Stimulated activated CD4-positive, alpha-beta T cell treated with anti-CD3 and anti-CD28 coated beads, Interleukin-15, amount 100 ng/mL, for 24 hours (primary cell): ENCODE results near the gene DTYMK.
"Not testable (repeated sequence)": the region's sequence is repeated elsewhere in the genome, so short reads cannot be mapped to it uniquely, and the experiment has no call there.

Experiments used
- DNase-seq: peaks from one replicate; pipeline ENCODE4 v3.0.0-alpha.2; 2020

DTYMK gene

DNA sequence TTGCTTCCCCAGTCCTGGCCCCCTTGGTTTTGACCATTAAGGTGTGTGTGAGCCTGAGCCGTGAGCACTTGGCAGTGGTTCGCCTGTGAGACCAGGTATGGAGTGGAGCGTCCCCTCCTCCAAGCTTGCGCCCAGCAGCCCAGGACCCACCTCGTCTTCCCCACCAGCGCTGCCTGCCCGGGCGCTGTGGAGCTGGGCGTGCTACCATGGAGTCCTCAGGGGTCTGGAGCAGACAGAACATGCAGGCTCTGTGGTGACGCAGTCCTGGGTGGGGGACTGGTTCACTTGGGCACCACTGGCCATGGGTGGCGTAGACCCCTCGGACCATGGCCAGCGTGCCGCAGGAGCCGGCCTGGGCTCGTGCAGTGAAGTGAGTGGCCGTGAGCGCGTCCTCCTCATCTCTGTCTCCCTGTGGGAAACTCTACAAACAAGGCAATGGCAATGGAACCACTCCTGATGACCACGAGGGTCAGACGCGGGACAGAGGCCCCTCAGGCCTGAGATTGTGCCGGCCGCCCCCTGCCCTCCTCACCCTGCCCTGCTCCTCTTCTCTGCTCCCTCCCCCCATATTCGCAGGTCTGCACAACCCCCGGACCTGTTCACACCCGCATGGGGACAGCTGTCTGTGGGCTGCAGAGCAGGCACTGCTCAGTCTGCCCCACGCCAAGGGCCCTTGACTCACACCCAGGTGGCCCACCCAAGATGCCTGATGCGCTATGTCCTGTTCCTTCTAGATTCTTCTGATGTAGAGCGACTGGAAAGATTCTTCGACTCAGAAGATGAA is 15.0 kb downstream of the DTYMK start:
- no peak for DNase-seq

DNA sequence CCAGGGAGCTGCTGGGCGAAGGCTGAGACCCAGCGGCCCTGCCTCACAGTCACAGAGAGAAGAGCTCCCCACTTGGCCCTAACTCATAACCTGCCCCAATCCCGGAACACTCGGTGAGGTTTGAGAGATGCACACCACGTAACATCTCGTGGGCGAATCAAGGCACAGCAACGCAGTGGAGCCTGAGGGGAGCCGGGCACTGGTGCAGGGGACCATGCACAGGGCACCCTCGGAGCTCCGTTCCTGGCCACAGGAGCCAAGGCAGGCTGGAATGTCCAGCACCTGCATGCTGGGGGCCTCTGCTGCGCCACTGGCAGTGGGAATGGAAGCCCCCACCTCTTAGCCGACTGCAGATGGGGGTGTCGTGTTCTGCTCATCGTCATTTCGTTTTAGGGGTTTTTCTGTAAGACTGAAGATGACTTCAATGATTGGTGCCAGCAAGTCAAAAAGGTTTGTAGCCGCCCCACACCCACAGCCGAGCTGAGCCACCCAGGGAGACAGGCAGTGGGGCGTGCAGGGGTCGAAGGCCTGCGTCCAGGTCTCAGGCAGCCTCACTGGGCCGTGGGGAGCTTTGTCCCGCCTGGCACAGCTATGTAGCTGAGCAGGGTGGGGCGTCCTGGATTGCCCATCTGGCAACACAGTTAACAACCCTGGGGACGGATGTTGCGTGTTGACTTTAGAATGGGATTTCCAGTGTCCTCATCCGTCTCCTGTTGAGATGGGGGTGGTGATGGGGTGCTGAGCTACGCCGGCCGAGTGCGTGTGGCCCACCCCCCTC is 16.1 kb downstream of the DTYMK start:
- DNase-seq: no peak

DNA sequence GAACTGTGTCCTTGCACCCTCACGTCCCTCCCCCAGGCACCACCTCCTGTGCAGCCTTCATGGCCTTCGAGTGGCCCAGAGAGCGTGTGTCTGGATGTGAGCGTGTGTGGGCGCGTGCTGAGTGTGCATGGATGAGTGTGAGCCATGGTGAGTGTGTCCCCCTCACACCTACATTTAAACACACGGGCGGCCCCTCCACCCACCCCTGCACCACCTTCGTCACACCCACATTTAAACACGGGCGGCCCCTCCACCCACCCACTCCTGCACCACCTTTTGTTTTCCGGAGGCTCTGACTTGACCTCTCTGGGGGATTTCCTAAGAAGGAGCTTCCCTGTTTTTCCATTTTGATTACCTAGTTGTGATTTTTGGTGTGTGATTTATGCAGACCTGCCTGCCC is 17.8 kb downstream of the DTYMK start:
- no peak for DNase-seq

DNA sequence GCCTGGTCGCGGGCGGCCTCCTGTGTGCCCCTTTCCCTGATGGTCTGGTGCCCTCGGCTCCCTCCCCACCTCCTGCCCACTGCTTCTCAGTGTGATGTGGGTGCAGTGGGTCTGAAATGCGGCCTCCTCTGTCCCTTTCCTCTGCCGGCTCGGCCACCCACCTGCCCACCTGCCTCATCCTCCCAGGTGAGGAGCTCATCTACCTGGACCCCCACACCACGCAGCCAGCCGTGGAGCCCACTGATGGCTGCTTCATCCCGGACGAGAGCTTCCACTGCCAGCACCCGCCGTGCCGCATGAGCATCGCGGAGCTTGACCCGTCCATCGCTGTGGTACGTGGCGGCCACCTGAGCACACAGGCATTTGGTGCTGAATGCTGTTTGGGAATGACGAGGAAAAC is 18.3 kb downstream of the DTYMK start:
- DNase-seq: no peak

DNA sequence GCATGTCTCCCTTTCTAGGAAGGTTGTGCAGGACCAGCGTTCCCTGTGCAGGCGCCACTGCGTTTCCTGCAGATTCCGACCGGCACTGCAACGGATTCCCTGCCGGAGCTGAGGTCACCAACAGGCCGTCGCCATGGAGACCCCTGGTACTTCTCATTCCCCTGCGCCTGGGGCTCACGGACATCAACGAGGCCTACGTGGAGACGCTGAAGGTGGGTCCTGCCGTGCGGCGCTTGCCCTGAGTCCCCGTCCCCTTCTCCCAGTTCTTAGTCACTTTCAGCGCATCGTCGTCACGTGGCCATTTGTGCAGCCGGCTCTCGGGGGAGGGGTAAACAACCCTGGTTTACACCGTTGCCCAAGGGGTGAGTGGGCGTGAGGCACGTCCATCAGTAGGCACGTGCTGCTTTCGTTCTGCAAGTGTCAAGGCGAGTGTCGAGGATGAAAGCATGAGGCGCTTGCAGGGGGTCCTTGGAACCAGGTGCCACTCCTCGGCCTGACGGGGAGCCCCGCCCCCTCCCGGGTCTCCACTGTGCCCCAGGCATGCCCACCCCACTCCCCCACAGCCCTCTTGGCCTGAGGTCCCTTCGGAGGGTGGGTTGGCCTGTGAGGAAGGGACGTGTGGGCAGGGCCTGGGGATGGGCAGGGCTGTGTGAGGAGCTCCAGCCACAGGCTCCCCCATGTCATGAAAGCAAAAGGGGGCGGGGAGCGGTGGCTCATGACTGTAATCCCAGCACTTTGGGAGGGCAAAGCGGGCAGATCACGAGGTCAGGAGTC is 19.8 kb downstream of the DTYMK start:
- DNase-seq: no peak

DNA sequence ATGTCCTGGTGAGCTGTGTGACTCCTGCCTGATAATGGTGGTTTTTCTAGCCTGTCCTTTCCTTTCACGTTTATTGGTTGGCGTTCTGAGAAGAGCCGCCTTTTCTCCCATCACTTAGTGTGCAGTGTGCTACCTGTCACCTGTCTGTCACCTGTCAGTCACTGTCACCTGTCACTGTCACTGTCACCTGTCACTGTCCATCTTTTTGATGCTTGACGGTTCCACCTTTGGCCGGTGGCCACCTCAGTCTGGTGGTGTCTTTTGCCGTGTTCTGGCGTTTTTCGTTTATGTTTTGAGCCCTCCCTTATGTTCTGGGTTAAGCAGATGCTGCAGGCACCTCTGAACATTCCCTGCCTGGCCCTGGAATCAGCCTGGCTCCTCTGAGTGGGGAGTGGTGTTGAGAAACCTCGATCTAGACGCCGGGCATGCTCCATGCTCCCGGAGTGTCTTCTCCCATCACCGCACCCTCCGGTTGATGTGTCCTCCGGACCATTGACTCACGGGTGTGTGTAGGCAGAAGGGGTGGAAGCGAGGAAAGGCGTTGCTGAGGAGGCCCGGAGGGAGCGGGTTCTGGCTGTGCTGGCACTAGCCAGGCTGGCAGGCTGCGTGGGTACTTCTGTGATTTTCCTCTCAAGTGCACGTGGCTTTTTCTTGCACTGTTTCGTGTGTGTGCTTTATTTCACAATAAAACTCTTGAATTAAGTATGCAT is 20.7 kb downstream of the DTYMK start:
- DNase-seq: no peak

DNA sequence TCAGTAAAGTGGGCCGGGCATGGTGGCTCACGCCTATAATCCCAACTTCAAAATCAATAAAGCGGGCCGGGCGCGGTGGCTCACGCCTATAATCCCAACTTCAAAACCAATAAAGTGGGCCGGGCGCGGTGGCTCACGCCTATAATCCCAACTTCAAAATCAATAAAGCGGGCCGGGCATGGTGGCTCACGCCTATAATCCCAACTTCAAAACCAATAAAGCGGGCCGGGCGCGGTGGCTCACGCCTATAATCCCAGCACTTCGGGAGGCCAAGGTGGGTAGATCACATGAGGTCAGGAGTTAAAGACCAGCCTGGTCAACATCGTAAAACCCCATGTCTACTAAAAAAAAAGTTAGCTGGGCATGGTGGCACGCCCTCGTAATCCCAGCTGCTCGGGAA is 23.9 kb downstream of the DTYMK start:
- not testable (repeated sequence) for DNase-seq

DNA sequence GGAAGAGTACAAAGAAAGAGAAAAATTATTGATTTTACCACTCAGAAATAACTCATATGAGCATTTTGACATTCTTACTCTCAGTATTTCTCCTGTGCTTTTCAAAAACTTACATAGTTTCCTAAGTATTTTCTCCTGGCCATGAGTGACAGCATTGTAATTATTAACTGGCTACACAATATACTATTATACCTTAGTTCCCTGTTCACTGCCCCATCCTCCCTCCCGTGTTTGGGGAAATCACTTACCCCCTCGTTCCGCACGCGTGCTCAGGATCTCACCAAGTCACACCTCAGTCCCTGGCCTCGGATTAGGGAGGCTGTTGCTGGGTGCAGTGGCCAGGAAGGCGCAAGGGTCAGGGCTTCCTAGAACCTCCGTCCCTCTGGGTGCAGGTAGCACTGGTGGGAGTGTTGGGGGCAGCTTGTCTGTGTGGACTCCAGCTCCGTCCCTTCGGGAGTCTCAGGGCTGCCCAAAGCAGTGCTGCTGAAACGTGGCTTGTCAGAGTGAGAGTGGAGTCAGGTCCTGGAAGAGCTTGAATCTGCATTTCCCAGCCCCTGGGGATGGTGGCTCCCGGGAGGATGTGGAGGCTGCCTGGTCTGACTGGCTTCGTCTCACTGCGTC is 25.9 kb downstream of the DTYMK start:
- no peak for DNase-seq

DNA sequence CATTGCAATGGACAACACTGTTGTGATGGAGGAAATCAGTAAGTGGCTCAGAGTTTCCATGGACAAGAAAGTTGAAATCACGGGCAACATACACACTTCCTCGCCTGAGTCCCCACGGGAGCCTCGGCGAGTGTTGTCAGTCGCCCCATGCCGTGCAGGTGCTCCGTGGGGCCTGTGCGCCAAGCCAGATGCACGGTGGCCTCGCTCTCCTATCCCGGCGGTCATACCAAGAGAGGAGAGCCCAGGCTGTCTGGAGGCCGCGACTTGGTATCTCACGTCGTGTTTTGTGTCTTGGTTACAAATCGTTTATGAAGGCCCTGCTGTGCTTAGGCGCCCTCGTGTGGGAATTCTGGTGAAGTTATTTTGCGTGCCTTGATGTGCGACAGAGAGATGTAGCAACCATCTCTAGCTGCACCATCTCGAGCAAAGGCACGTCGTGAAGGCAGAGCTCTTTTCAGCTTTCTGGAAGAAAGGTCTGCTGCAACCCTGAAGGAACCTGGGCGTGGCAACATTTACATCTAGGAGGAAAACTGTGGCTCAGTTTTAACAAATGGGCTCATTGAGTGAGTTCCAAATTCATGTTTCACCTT is 27.4 kb downstream of the DTYMK start:
- DNase-seq: peak; percentile 53

DNA sequence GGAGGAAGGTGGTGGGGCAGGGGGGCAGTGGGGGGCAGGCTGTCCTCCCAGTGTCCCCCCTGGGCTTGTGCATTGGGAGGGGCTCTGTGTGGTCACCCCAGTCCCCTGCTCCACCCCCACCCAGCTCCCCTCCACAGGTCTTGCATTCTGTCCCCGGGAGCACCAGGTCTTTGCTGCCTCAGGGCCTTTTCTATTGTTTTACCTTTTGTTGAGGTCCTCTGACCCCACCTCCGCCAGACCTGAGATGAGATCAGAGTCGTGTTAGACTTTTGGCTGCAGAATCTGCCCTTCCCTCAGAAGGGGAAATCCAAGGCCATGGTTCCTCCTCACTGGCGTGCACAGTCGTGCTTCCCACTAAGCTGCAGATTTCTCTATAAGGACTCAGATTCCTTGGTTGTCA is 28.3 kb downstream of the DTYMK start:
- no peak for DNase-seq

DNA sequence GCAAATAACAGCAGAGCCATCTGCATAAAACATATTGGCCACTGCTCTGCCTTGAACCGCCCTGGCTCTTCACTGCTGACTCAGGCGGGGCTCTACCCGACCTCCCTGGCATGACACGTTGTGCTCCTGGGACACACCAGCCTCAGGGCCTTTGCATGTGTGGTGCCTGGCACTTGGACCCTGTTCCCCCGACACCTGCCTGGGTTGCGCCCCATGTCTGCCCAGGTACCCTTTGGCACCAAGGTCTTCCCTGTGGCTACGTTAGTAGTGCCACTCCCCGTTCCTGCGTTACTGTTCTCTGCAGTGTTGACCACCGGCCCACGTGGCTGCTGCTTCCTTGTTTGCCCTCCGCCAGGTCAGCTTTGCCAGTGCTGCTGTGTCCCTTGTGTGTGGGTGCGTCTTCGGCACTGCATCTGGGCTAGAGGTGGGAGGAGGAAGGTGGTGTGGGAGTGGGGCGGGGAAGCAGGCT is 28.8 kb downstream of the DTYMK start:
- DNase-seq: no peak

DNA sequence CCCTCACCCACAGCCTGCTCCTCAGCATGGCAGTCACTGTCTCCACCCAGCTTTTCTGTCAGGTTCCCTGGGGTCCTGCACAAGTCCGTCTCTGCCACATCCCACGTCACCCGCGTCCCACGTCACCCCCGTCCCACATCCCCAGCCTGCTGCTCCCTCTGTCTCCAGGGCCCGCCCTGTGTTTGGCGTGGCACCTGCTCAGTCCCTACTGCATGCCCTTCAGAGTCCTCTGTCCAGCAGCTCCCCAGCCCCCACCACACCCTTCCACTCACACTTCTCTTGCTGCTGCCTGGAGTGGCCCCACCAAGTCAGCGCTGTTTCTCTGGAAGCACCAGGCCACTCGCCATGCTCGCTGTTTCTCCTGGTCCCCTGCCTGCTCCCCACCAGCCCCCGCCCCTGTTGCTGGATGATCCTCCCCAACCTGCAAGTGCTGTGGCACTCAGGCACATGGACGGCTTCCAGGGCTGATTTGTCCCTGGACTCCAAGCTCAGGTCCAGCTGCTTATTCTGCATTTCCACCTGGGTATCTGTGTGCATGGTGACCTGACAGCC is 30.3 kb downstream of the DTYMK start:
- no peak for DNase-seq

DNA sequence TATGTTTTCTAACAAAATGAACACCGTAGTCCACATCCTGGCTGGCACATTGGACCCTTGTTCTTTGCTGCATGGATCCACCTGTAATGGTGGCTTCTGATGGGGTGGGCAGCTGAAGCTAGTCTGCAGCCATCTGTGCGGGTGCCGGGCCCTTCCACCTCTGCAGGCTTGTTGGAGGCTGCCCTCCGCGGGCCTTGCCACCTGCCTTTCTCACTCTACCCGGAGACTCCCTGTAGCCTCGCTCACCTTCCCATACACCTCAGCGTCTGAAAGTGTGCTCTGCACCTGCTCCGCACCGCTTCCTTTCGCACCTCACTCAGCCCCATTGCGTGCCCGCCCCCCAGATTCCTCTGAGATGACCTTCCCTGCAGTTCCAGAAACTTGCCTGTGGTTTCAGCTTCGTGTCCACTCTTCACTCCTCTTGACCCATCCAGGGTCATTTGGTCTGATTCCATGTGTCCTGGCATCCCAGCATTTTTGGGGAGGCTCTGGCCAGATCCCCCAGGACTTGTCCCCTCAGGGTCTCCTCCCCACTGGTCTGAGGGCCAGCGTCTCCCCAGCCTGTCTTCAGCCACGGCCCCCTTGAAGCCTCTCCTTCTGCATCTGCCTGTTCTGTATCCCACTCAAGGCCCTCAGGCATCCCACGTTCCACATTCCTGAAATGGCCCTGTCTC is 31.0 kb downstream of the DTYMK start:
- no peak for DNase-seq

DNA sequence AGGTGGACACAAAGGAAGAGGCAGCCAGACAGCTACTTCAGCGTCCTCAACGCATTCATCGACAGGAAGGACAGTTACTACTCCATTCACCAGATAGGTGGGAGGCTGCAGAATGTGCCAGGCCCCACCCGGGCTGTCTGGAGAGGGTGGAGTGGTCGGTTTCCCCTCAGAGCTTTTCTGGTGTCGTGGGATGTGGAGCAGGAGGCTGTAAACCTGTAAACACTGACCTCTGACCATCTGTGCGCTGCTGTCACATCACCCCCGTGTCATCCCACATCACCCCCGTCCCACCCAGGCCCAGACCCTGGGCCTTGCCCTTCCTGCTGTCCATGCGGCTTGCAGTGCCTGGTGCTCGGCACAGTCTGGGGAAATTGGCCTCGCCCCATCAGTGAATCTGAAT is 32.1 kb downstream of the DTYMK start:
- no peak for DNase-seq

DNA sequence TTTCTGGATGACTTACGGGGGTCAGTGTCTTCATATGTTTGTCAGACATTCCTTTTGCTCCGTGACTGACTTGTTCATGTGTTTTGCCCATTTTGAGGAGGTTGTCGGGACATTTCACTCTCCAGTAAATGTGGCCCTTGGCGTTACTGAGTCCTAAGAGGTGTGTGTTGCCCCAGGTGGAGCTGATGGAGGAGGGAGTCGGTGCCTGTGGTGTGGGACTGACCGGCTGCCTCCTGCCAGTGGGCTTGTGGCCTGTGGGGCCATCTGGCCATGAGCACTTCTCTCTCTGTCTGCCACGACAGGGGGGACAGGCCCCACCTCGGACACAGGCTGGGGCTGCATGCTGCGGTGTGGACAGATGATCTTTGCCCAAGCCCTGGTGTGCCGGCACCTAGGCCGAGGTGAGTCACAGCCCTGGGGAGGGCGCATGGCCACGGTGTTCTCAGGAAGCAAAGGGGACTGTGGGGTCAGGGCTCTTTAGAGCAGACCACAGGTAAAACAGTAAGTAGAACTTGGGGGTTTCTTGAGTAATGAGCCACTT is 33.3 kb downstream of the DTYMK start:
- DNase-seq: no peak

DNA sequence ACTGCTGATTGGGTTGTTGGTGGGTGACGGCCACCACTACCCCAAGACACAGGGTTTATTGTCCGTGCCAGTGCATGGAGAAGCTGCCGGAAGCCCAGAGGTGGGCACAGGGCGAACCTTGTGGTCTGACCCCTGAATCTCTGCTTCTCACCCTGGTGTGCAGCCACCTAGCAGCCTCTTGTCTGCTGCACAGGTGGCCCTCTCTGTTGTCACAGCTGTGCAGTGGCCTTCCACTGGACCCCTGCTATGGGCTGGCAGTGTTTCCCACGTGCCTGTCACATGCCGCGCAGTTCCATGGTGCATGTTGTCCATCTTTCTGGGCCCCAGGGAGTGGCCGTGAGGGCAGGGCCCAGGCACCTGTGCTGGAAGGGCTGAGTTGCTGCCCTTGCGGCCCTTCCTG is 33.9 kb downstream of the DTYMK start:
- DNase-seq: no peak

DNA sequence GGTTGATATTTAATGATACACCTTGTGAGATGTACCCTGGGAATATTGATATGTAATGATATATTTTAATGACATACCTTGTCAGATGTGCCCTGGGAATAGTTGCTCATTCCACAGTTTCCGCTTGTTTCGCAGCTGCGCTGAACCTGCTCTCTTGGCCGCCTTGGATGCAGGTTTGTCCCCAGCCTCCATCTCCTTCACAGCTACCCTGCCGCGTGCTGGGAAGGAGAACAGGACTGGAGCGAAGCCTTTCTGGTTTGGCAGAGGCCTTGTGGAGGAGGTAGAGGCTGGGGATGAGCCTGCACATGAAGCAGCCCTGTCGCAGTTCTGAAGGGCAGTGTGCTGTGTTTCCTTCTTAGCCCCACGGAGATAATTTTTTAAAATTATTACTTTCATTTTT is 34.5 kb downstream of the DTYMK start:
- no peak for DNase-seq

DNA sequence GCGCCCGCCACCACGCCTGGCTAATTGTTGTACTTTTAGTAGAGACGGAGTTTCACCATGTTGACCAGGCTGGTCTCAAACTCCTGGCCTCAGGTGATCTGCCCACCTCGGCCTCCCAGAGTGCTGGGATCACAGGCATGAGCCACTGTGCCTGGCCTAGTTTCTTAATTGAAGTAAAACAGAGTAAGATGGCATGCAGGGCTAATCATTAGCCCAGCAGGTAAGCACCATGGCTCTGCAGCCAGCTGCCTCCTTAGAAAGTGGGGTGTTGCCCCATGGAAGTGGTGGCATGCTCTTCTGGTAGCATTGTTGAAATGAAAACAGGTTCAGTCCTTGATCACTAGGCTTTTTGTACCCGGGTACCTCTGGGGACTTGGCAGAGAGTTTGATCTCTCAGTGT is 36.7 kb downstream of the DTYMK start:
- no peak for DNase-seq

DNA sequence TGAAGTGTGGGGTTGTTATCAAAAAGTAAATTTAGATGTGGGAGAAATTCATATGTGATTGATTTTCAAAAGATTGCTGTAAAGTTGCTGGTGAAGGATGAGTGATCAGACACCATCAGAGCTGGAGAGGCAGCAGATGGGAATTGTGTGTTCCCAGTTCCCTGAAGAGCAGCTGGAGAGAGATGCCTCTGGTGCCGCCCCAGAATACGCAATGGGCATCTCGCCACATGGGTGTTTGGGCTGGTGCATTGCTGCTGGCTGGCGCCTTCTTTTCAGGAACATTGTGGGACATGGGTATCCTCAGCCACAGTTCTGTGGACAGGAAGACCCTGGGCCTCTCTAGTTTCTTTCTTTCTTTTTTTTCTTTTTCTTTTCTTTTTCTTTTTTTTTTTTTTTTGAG is 37.2 kb downstream of the DTYMK start:
- no peak for DNase-seq

DNA sequence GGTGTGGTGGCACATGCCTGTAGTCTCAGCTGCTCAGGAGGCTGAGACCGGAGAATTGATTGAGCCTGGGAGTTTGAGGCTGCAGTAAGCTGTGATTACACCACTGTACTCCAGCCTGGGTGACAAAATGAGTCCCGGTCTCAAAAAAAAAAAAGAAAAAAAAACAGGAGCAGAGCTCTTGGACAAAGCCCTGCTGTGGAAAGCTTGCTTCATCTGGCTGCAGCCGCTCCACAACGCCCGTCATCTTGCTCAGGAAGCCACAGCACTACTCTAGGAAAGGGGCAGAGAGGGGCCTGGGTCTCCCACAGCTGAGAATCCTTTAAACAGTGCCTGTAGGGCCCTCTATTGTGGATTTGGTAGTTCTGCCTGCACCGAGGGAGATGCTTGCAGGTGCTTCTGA is 38.2 kb downstream of the DTYMK start:
- DNase-seq: no peak
